Stimulated activated CD4-positive, alpha-beta T cell treated with anti-CD3 and anti-CD28 coated beads, TNF-alpha, amount 100 ng/mL, for 4 hours (primary cell): ENCODE measurements around the gene MTX2.

ENCODE experiments used
- DNase-seq, 3 experiments: peaks; one replicate each; pipeline ENCODE4 v3.0.0-alpha.2; 2020; ENCODE audit warnings: low read depth in 3 of 3

MTX2 gene

DNA sequence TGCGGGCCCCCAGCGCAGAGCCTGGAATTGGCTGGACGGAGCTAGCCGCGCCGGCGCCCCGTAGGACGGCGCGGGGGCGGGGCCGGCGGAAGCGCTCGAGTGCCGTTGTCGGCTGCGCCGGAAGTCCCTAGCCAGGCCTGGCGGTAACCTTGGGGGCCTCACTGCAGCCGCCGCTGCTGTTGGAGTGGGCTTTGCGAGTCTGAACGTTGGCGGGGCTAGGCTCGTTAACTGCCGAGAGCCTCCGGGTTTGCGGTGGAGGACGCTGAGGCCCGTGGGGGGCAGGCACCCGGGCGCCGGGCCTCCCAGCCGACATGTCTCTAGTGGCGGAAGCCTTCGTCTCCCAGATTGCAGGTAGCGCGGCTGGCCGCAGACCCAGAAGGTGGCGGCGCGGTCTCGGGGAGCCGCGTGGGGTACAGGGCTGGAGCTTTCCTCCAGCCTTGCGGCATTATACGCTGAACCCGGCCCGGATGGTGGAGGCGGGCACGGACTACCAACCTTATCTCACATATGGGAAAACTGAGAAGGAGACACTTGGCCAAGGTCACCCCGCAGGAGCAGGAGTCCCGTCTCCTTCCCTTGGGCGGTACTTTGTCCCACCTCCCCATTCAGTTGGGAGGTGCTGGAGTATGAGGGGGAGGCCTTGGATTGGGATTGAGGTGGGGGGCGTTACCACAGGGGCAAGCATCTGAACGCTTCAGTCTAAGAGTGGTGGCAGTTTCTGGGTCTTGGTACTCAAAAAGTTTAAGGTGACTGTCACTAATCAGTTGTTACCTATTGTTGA lies at the start of gene MTX2:
Gene MTX2 (plus strand): TSS at position 124 of the 781 bp plus-strand sequence. CDS start 188 bp downstream, at position 312.
- peak; percentile 37 to 67 (median 41) for DNase-seq

DNA sequence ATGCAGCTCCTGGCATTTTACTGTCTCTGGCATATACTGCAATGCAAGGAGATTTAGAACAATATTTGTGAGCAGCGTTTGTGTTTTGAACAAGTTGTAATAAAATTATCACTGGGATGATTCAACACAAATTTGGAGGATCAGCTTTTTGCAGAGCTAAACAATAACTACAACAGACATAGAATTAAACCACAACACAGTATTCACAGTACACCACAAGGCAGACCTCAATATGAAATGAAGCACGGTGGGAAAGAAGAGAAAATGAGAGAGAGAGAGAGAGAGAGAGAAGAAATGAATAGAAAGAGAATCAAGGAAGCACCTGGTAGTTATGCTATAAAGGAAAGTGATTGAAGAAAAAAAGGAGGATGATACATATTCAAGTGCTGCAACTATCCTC lies 41.4 kb upstream of the MTX2 start:
- no peak for DNase-seq

DNA sequence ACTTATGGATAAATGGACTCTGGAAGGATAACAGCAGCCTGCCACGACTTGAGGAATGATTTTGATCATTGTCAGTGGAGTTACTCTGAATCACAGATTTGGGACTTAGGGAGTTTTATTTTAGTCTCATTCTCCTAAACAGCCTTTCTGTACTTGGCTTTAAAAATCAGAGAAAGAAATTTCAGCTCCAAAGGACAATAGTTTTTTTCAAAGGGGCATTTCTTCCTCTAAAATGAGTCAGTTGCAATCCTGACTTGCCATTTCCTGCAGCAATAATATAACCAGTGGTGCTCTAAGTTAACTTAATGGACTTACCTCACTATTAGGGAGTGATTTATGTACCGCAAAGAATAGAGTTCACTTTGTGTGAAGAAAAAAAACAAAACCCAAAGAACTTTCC lies 35.1 kb upstream of the MTX2 start:
- no peak for DNase-seq

DNA sequence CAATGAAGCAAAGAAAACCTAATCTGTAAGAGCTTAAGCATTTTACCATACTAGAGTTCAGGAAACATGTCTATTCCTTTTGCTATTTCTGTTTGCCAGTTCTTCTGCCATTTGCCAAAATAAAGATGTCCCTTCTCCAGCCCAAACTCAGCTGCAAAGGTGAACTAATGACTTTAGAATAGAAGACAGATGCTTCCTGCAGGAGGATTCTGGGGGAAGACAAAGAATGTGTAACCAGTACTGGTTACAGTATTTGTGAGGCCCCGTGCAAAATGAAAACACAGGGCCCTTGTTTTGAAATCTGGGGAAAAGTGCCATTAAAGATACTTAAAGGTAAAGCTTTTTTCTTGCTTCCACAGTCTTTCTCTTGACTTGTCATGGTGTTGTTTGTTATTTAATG lies 34.3 kb upstream of the MTX2 start:
- no peak for DNase-seq

DNA sequence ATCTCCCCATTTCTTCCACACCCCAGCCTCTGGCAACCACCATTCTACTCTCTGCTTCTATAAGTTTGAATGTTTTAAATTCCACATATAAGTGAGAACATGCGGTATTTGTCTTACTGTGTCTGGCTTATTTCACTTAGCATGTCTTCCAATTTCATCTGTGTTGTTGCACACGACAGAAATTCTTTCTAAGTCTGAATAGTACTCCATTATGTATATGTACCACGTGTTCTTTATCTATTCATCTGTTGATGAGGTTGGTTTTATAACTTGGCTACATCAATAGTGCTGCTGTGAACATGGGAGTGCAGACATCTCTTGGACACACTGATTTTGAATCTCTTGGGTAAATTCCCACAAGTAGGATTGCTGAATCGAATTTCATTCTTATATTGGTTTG lies 31.8 kb upstream of the MTX2 start:
- no peak for DNase-seq

DNA sequence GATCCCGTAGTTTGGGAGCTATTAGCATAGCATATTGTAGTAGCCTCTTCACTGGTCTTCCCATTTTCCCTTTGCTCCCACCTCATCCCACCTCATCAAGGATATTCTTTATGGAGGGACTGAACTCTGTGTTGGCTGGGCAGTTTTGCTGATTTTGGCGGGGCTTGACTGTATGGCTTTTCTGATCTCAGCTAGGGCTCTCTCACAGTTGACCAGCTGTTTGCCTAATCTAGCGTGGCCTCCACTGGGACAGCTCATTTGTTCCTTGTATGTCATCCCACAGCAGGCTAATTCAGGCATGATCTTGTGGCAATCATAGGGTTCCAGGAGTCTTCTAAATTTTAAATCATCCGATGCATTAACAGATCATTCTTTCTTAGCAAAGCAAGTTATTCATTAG lies 30.2 kb upstream of the MTX2 start:
- no peak for DNase-seq

DNA sequence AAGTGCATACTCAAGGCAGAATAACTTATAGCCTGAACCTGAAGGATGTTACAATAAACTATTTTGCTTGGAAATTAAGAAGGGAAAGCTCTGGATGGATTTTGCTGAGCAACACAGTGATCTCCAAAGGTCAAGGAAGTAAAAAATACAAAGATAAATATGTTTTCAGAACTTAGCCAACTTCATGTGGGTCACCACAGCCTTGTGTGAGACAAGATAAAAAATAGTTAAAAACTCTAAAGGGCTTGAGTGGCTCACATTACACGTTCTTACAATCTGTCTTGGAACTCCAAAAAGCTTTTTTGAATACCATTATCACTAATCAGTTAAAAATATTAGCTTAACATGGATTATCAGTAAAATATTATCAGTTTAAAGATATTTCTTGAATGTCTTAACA lies 28.9 kb upstream of the MTX2 start:
- DNase-seq, result no peak

DNA sequence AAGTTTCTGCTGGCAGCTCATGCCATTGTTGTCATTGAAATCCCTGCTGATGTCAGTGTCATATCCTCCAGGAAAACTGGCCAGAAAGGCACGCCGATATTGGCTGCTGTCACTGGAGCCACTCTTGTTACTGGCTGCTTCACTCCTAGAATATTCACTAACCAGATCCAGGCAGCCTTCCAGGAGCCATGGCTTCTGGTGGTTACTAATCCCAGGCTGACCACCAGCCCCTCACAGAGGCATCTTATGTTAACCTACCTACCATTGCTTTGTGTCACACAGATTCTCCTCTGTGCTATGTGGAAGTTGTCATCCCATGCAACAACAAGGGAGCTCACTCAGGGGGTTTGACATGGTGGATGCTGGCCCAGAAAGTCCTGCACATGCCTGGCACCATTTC lies 27.0 kb upstream of the MTX2 start:
- no peak for DNase-seq

DNA sequence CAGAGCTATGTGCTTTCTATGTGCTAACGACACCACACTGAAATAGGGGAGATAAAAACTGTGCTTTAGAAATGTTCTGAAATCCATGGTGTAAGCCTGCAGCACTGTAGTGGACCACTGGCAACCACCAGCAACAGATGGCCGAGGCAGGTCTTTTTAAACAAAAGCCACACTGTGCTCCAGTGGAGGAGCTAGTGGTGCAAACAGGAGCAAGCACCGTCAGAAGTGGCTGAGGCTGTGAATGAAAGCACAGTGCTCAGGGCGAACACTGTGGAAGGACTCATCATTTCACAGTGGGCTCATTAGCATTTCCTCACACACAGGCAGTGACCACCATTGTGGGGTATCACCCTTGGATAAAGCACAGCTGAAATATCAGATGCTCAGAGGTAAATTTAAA lies 22.9 kb upstream of the MTX2 start:
- DNase-seq, result no peak

DNA sequence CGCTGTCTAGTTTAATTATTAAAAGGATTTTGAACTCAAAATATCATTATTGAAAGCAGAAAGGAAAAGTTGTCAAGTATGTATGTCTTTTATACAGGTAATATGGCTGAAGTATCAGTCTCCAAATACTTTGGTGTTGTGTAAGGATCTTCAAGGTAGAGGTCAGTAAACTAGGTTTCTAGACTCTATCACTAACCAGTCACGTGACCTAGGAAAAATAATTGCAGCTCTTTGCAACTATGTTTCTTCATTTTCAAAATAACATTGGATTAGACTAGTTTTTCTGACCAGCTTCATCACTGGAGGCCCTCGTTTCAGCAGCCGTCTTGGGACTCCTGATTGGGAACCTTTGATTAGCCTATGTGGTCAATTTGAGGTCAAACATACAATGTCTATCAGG lies 21.4 kb upstream of the MTX2 start:
- no peak for DNase-seq

DNA sequence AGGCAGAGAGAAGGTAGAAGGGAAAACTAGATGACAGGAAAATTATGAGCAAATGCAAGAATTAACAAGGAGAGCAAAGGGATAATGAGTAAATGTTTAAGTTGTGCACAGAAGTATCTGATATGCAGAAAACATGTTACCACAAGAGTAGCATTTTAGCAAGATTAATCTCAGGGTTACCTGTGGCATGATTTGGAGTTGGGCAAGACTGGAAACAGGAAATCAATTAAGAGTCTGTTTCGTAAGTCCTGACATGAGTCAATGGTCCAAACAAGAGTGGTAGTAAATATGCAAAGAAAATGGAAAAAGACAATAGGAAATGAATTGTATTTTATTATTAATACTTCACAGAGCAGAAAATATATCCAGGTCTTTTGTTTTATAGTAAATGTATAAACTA lies 17.3 kb upstream of the MTX2 start:
- no peak for DNase-seq

DNA sequence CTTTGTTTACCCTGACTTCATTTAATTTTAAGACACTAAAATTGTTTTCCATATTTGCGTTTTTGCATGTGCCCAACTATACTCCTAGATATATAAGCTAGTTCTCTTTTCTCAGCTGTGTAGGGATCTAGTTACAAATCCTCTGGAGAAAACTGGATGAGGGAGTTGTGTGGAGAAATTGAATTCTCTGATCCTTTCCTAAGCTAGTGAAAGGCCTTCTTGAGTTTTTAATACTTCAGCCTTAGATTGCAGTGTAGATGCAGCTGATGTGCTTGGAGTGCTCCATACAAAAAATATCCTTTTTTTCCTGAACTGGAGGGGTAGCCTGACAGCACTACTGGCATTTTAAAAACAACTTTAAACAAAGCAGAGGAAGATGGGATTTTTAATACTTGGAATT lies 8.6 kb upstream of the MTX2 start:
- no peak for DNase-seq

DNA sequence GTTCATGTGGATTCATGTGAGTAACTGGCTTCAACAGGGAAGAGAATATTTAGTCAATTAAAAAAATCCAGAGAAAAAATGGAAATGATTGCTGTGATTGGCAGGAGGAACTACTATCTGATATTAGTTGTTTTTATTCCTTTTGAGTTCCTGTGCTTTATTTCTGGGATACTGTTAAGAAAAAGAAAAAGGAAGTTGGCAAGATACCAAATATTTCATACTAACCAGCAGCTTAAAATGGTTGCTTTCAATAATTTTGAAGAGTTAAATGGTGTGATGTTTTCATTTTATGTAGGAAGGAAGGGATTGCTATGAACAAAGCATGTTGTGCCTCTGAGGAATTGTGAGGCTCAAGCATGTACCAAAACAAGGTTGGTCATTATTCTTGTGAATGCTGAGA lies 8.1 kb upstream of the MTX2 start:
- DNase-seq, result no peak

DNA sequence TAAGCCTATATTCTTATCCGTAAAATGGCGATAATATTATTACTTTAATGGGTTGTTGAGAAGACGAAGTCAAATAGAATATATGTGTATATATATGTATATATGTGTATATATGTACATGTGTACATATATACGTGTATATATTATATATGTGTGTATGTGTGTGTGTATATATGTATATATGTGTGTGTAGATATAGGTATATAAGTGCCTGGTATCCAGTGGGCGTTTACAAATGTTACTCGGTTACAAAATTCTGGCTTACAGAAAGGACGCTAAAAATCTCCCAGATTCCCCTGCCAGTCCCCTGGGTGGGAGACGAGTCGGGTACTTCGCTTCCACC lies 295 bp upstream of the MTX2 start:
- no peak for DNase-seq

DNA sequence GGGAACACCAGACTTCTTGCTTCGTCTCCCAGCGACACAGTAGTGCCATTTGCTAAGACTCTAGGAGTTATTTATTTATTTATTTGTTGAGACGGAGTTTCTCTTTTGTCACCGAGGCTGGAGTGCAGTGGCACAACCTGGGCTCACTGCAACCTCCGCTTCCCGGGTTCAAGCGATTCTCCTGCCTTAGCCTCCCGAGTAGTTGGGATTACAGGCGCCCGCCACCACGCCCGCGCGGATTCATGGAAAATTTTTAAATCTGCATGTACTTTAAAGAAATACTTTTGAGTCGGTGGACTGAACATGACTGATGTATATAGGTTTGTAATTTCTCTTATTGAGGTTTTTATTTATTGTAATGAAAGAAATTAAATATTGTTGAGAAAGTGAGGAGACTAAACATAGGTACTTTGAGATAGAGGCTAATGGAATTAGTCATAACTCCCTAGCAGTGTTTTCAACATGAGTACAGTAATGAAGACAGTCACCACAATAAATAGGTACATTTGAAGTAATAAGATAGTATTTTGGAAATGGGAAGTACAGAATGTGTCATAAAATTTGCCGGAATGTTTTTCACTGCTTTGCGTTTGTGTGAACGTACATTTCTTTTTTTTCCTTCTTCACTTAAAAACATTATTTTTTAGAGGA lies 983 bp downstream of the MTX2 start:
- DNase-seq, result no peak

DNA sequence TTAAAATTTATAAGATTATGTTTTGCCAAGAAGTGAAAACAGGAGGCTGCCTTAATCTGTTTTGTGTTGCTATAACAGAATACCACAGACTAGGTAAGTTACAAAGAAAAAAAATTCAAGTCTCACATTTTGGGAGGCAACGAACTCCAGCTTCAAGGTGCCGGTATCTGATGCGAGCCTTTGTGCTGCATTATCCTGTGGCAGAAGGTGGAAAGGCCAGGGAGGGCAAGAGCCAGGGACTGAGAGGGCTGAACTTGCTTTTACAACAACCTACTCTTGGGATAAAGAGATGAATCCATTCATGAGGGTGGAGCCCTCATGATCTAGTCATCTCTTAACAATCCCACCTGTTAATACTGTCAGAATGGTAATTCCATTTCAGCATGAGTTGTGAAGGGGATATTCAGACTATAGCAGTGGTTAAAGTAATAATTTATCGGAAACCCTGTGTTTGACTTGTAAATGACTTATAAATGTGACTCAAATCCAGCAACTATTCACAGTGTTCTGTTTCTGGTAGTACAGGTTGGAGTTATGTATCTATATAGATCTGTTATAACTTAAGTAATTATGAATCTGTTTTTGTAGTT lies 3.7 kb downstream of the MTX2 start:
- no peak for DNase-seq

DNA sequence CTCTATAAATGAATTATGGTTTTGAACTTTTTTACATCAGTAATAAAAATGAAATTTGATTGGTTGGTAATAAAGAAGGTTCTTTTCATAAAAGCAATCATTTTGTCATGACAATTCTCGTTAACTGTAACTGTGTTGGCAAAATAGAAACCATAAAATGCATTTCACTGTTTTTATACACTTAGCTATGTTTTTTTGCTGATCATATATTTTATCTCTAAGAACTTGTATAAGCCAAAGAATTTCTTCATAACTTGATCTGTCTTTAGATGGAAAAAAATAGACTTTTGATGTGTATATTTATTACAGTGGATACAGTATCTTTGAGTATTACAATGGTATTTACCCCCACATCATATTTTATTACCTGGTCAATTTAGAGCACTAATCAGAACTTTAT lies 9.7 kb downstream of the MTX2 start:
- no peak for DNase-seq

DNA sequence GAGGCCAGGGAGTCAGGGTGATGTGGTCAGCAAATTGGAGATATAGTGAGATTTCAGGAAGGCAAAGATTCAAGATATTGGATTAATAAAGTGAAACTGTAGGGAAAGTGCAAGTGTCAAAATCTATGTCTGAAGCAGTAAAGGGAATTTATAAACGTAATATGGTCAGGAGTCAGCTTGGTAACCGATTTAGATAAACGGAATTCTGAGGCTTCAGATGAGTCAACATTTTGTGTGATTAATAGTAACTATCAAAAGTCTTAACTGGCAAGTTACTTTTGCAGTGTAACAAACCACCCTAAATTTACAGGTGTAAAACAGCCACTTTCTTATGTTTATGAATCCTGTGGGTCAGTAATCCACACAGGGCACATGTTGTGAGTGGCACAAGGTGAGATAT lies 10.9 kb downstream of the MTX2 start:
- DNase-seq, result no peak

DNA sequence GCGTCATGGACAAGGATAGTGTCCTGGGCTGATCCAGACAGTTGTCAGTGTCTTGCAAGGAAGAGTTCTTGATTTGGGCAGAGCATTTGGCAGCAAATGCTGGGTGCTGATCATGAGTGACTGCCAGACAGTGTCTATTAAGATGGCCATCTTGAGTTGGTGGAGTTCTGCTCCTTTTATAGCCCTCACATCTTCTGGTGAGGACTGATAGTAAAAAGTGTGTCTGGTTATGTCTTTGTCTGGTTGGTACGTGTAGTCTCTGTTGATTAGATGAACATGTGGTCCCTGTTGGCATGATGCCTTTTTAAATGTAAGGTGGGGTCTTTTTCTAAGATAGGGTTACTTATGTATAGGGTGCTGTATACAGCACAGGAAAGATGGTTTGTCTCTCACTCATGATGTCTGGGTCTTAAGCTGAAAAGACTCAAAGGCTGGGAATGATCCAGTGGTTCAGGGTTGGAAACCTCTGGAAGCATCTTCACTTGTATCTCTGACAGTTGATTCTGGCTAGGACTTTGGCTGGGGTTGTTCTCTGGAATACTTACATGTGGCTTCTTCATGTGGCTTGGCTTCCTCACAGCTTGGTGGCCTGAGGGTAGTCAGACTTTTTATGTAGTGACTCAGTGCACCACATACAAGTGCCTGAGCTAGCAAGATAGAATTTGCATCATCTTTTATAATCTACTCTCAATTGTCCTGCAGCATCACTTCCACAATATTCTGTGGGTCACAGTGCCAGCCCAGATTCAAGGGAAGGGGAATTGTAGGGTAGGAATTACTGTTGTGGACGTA lies 11.8 kb downstream of the MTX2 start:
- no peak for DNase-seq

DNA sequence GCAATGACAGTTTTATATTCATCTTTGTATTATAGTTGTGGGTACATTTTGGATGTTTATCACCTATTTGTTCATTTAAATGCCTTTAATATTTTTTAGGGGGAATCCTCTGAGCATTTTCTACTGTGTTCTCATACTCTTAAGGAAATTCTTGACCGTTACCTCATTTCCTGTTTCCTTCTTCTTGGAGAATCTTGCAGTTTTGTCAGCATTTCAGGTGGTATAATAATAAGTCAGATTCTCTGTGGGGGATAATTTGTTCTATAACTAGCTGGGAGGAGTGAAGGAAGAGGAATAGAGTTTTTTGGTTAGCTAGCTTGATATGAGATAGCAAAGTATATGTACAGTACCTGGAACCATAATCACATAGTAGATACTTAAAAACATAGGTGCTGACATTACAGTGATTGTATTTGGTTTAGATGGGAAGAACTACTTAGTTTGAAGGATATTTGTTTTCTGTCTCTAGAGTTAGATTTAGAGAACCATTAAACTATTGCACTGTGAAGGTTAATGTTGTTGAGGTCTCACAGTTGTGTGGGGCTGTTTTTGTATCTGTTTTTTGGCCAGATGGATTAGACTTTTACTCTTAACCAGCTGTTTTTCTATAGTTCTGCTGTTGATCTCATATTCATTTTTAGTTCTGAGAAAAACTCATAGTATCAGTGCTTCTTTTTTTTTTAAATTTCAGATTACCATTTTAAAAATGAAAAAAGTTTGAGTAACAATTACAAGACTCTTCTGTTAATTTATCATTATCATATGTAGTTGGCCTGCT lies 14.2 kb downstream of the MTX2 start:
- DNase-seq, result no peak

DNA sequence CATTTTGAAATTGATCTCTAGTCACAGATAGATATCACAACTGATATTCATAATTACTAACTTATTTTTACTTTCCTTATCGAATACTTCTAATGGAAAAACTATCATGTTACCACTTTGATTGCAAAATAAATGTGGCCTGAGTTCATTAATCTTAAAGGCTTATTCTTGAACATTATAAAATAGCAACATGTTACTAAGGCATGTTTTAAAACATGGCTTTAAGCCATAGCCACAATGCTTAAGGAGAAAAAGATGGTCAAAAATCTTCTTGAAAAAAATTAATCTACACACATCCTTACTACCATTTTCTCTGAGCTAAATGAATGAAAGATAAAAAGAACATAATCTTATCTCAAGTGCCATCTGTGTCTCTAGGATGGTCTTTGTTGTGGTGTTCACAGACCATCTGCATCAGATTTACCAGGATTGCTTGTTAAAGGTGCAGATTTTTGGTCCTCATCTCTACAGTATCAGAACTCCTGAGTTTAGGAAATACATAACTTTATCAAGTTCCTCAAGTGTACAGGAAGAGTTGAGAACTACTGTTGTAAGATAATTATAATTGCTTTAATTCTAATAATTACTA lies 15.3 kb downstream of the MTX2 start:
- DNase-seq, result no peak
